HS-5 (cell line): ENCODE measurements around the gene CAMTA1.

Experiments used
- DNase-seq: peaks from one replicate; pipeline ENCODE4 v3.0.0-alpha.2; 2012; ENCODE audit warnings: low read depth

The CAMTA1 gene

GRCh38 chr1:7196036-7196911, 411.0 kb downstream of the CAMTA1 start:
- no peak for DNase-seq

DNA sequence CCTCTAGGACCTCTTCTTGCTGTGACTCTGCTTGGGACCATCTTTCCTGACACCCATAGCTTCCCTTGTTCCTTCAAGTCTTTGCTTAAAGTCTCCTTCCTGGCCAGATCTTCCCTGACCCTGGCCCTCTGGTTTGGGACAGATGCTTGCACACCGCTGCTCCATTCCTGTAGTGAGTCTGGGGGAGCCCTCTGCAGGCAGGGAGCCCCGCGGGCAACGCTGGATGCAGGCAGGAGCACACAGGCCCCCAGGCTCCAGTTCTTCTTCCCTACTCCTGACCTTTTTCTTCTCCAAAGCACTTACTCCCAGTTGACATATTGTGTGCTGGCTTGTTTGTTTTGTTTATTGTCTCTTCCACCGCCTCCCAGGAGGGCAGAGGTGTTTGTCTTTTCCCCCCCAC, 413.4 kb downstream of the CAMTA1 start:
- DNase-seq: no peak

DNA sequence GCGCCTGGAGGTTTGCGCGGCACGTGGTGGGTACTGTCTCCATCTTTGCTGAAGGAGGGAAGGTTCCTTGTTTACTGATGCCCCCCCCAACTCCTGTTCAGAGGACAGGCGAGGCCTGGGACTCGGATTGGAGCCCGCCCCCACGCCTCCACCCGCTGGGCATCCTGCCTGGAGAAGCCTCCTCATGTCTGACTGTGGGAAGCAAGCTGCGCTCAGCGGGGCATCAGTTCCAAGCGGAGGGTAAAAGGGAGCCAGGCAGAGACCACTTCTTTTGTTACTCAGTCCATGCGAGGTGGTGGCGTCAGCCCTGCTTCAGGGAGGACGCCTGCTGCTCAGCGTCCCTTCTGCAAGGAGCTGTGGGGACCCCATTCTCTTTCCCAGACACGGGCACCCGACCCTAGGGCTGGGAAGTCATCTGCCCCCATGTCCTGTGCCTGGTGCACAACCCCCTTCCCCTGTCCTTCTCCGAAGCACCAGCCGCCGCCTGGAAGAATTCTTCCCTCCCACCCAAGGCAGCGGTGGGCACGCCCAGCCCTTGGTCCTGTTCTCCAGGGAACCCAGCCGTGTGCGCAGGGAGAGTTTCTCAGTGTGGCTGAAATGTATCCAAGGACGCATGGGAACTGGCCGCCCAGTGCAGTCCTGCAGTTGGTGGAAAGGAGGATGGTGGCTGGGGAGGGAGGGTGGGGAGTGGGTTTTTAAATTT, 414.0 kb downstream of the CAMTA1 start:
- DNase-seq: no peak

GRCh38 chr1:7207875-7208646, 422.8 kb downstream of the CAMTA1 start:
- no peak for DNase-seq

- no peak for DNase-seq
These were observed 423.5 kb downstream of the CAMTA1 start for GRCh38 chr1:7208647-7209180.

- DNase-seq: no peak
These were observed 424.1 kb downstream of the CAMTA1 start for GRCh38 chr1:7209336-7209735.

DNA sequence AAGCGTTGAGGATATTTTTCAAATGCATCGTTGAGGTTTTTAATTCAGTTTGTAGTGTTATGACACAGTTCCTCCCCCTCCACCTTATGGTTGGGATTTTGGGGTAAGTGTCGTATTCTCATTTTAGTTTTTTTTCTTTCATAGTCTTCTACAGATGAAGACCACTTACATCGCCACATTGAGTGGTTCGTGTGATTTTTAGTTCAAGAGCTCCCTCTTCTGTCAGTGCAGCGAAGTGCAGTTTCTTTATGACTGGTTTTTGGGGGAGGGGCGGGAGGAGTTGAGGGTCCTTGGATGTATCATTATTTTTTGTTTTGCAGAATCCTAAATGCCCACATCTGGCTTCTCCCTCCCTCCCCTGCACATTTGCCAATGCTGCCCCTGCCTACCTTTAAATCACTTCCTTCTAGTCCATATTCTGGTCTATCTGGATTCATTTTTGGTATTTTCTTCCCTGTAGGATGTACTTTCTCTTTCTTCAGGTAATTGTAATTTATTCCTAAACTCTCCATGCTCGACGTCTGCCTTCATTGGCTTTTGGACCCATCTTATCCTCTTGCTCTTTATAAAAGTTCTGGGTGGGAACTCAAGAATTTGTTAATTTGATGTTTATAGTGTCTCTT, 433.1 kb downstream of the CAMTA1 start:
- DNase-seq: no peak

GRCh38 chr1:7219031-7219430, 433.8 kb downstream of the CAMTA1 start:
- DNase-seq: no peak

DNA sequence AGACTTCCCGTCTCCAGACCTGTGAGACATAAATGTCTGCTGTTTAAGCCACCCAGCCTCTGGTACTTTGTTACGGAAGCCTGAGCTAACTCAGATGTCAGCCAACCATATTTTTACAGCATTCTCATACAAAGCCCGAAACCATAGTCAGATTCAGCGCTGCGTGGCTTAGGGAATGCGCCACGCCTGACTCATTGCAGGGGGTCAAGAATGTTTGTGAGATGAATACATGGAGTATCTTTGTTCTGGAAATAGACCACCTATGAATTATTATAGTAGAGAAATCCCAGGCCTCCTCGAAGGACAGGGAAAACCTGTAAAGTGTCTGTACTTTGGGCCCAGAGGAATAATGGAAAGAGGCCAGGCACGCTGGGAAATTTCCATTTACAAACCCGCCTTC, 434.8 kb downstream of the CAMTA1 start:
- no peak for DNase-seq

- DNase-seq: no peak
These were observed 435.5 kb downstream of the CAMTA1 start for GRCh38 chr1:7220712-7221252.

DNA sequence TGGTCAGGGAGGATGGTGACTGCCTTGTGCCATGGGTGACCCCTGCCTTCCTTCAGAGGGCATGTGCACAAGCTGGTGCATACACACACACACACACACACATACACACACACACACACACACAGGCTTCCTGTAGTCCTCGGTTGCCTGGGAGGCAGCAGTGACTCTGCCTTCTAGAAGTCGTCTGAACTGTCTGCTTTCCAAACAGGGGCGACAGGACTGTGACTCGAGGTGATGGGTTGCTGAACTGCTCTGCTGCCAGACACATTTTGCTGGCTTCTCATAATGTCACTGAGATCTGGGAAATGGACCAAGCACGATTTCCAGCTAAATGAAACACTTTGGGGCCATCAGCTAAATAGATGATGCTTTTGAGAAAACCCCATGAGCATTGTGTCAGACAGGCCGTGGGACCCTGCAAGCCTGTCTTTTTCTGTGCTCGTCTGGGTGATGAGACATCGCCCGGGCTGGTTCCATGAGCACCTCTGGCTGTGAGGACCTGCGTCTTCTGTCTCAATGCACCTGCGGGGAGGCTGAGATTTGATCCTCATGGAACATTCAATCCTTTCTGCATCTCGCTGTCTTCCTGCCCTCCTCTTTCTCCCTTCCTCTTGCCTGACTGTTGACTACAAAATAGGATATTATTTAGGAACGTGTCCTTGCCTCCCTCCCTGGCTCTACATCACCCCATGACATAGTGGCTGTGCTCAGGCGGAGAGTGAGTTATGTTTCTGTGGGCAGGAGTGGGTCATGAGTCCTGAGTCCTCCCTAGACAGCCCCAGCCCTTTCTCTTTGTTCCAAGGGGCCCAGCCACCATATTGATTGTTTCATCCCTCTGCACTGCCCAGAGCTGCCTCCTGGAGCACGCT, 436.8 kb downstream of the CAMTA1 start:
- DNase-seq: no peak

- no peak for DNase-seq
These were observed 437.4 kb downstream of the CAMTA1 start for GRCh38 chr1:7222695-7223015.

- peak; percentile 86 for DNase-seq
These were observed 438.3 kb downstream of the CAMTA1 start for GRCh38 chr1:7223334-7224080.

- DNase-seq: no peak
These were observed 438.9 kb downstream of the CAMTA1 start for GRCh38 chr1:7224081-7224534.

- no peak for DNase-seq
These were observed 439.4 kb downstream of the CAMTA1 start for GRCh38 chr1:7224644-7225043.

DNA sequence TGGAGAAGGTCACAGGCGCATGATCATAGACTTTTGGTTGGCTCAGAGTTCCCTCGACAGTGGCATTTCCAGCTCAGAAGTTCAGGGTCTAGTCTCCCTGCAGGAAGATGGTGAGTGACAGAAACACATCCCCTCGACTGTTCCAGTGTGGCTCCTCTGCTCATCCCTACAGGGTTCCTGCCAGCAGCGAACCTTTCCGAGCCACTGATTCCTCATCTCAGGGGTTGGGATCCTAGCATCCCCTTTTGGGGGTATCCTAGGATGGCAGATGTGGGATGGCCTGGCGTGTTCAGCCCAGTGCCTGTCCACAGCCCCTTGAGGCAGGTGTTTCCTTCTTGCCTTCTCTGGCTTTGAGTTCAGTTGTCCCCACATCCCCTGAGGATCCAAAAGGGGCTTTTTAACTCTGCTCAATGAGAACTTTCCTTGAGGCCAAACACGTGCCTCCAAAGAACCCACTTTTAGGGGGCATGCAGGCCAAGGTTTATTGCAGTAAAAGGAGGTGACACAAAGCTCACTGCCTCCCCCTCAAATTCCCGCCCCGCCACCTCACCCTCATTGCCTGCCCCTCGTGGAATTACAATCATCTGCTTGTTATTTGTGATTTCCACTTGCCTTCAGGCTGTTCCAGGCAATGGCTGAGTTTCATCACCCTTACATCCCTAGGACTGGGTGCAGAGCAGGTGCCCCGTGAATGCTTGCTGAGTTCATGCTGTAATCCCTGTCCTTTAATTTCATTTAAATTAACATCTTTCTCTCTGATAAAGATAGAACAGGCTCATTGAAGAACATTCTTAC, 440.7 kb downstream of the CAMTA1 start:
- no peak for DNase-seq

- DNase-seq: no peak
These were observed 442.4 kb downstream of the CAMTA1 start for GRCh38 chr1:7227654-7228053.

DNA sequence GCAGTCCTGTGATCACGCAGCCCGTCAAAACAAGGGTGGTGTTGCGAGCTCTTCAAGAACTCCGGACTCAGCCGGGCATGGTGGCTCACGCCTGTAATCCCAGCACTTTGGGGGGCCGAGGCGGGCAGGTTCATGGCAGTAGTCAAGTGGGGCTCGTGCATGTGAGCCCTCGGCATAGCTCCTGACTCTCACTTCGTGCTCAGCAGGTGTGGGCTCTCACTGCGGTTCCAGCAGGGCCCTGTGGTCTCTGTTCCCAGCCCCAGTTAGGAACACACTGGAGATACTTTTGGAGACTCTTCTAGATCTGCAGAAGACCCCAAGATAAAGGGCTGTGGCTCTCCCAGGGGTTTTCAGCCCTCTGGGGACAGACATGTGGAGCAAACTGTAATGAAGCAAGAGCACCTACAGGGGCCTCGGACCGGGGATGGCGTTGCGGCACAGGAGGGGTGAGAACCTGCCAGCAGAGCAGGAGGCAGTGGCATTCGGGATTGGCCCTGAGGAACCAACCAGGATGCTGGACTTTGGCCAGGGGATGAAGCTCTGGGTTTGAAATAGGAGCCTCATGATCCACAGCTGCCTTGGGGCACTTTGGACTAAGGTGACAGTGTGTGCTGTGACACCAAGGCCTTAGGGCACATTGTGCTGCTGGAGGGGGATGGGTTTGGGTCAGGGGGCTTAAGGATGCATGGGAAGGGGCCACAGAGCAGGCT, 443.2 kb downstream of the CAMTA1 start:
- no peak for DNase-seq
